AG04449 (cell line): Measurements from ENCODE around the gene SWT1.
"Not testable (repeated sequence)": the region's sequence is repeated elsewhere in the genome, so short reads cannot be mapped to it uniquely, and the experiment has no call there.

Experiments
- CTCF ChIA-PET: fragments of 350-600 bp; formaldehyde crosslinking; extraction: SDS; loops from one replicate; lab custom pipeline; 2021; ENCODE audit warnings: antibody characterized with exemption; lab: Yijun Ruan, JAX
- POLR2A ChIA-PET: fragments of 400-600, 350-600 bp; formaldehyde crosslinking; extraction: SDS; loops from one replicate; lab custom pipeline; 2020; ENCODE audit warnings: antibody characterized with exemption, inconsistent platforms; lab: Yijun Ruan, JAX
- DNase-seq: peaks from one replicate; pipeline ENCODE4 v3.0.0-alpha.2; 2010; ENCODE audit warnings: low read depth, low spot score
- H3K4me3 ChIP-seq: 2 replicates; pipeline ENCODE4 v1.5.1; 2011; ENCODE audit warnings: low read depth, mild to moderate bottlenecking, control low read depth, low read length
- CTCF ChIP-seq: IDR thresholded peaks from one replicate; pipeline ENCODE4 v1.5.1; 2011; ENCODE audit warnings: mild to moderate bottlenecking, moderate library complexity, low read length, control low read depth, inconsistent platforms; ENCODE audit not compliant: insufficient read depth; ENCODE audit errors: missing control alignments

SWT1 gene

GRCh38 chr1:185215911-185216310 is 58.9 kb downstream of the SWT1 start:
- TF ChIP-seq CTCF, result no peak
- H3K4me3 ChIP-seq, result no peak overlapping the region
- ChIA-PET POLR2A (no interaction called here), CTCF (interaction anchor here (2.4 kb wide), 1 partner anchor 46 kb away, joined by 8 read pairs; no protein-coding TSS in a partner anchor)
- no peak for DNase-seq

GRCh38 chr1:185224132-185224531 is 67.2 kb downstream of the SWT1 start:
- H3K4me3 ChIP-seq, result no peak overlapping the region
- TF ChIP-seq CTCF, result no peak
- ChIA-PET CTCF (interaction anchor here (0.8 to 1.4 kb wide), 2 partner anchors 15 to 446 kb away, joined by 4 to 6 read pairs; no protein-coding TSS in a partner anchor), POLR2A (no interaction called here)
- DNase-seq, result no peak

- ChIA-PET POLR2A (no interaction called here), CTCF (interaction anchor here (1.1 kb wide), 1 partner anchor 12 kb away, joined by 3 read pairs; no protein-coding TSS in a partner anchor)
- no peak overlapping the region for H3K4me3 ChIP-seq
Measured at GRCh38 chr1:185227161-185227560, 70.2 kb downstream of the SWT1 start.

GRCh38 chr1:185228979-185229378 is 72.0 kb downstream of the SWT1 start:
- POLR2A ChIA-PET, result no interaction called here
- no peak for TF ChIP-seq CTCF
- no peak for DNase-seq
- CTCF ChIA-PET, result no interaction called here
- H3K4me3 ChIP-seq, result no peak overlapping the region

More at GRCh38 chr1:185227161-185227560, 70.2 kb downstream of the SWT1 start:
- no peak for TF ChIP-seq CTCF
- no peak for DNase-seq

GRCh38 chr1:185229981-185230380 is 73.0 kb downstream of the SWT1 start:
- CTCF ChIA-PET, result no interaction called here
- TF ChIP-seq CTCF, result no peak
- no peak for DNase-seq
- H3K4me3 ChIP-seq, result no peak overlapping the region
- POLR2A ChIA-PET, result no interaction called here

GRCh38 chr1:185232874-185233273 is 75.9 kb downstream of the SWT1 start:
- H3K4me3 ChIP-seq, result no peak overlapping the region
- TF ChIP-seq CTCF, result no peak
- POLR2A ChIA-PET, result no interaction called here
- CTCF ChIA-PET, result interaction anchor here (1.1 kb wide), 1 partner anchor 15 kb away, joined by 3 read pairs; no protein-coding TSS in a partner anchor
- DNase-seq, result no peak

- DNase-seq, H3K4me3 ChIP-seq, POLR2A ChIA-PET: not testable (repeated sequence)
- CTCF ChIA-PET, result interaction anchor here (0.9 to 1.4 kb wide), 3 partner anchors 13 to 34 kb away, joined by 3 read pairs; no protein-coding TSS in a partner anchor
Measured at GRCh38 chr1:185234183-185234582, 77.2 kb downstream of the SWT1 start.

GRCh38 chr1:185237176-185237575 is 80.2 kb downstream of the SWT1 start:
- H3K4me3 ChIP-seq, POLR2A ChIA-PET, DNase-seq: not testable (repeated sequence)
- CTCF ChIA-PET, result interaction anchor here (1.8 to 3.9 kb wide), 2 partner anchors 29 to 444 kb away, joined by 6 to 26 read pairs; no protein-coding TSS in a partner anchor
